Mesangial cell (primary cell): ENCODE measurements around the gene MPRIP. TPM values are rescaled to one million over a fixed set of nuclear protein-coding genes. Genes with fewer than 3 reads are reported as not detected.

ENCODE experiments used
- total RNA-seq: library from RNA; depleted of rRNA; stranded (reverse); fragments of >200 nt; gene quantifications from 2 replicates; pipeline ENCODE4 v1.2.3, GENCODE V29; 2015

MPRIP gene, protein sequence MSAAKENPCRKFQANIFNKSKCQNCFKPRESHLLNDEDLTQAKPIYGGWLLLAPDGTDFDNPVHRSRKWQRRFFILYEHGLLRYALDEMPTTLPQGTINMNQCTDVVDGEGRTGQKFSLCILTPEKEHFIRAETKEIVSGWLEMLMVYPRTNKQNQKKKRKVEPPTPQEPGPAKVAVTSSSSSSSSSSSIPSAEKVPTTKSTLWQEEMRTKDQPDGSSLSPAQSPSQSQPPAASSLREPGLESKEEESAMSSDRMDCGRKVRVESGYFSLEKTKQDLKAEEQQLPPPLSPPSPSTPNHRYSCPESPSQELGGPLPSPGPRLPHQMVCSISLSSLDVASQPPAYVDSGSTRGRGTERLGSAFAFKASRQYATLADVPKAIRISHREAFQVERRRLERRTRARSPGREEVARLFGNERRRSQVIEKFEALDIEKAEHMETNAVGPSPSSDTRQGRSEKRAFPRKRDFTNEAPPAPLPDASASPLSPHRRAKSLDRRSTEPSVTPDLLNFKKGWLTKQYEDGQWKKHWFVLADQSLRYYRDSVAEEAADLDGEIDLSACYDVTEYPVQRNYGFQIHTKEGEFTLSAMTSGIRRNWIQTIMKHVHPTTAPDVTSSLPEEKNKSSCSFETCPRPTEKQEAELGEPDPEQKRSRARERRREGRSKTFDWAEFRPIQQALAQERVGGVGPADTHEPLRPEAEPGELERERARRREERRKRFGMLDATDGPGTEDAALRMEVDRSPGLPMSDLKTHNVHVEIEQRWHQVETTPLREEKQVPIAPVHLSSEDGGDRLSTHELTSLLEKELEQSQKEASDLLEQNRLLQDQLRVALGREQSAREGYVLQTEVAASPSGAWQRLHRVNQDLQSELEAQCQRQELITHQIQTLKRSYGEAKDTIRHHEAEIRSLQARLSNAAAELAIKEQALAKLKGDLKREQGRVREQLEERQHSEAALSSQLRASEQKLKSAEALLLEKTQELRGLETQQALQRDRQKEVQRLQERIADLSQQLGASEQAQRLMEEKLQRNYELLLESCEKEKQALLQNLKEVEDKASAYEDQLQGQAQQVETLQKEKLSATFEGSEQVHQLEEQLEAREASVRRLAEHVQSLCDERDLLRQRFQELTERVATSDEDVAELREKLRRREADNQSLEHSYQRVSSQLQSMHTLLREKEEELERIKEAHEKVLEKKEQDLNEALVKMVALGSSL (N-terminal part only)
- total RNA-seq: 90.8 and 123 TPM in 2 replicates

DNA sequence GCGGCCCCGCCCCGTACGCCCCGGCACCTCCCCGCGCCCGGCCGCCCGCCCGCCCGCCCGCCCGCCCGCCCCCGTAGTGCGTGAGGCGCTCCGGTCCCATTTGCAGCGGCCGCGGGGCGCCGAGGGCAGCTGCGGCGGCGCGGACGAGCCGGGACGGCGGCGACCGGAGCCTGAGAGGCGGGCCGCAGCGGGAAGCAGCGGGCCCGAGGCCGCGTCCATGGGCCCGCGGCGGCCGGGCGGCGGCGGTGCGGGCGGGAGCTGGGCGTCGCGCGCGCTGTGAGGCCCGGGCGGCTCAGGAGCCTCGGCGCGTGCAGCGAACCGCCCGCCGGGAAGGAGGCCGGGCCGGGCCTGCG lies at the start of gene MPRIP:
Gene MPRIP, plus strand, starts transcription at position 74 of the 353 bp plus-strand sequence. CDS start 392 bp downstream, outside the sequence.

DNA sequence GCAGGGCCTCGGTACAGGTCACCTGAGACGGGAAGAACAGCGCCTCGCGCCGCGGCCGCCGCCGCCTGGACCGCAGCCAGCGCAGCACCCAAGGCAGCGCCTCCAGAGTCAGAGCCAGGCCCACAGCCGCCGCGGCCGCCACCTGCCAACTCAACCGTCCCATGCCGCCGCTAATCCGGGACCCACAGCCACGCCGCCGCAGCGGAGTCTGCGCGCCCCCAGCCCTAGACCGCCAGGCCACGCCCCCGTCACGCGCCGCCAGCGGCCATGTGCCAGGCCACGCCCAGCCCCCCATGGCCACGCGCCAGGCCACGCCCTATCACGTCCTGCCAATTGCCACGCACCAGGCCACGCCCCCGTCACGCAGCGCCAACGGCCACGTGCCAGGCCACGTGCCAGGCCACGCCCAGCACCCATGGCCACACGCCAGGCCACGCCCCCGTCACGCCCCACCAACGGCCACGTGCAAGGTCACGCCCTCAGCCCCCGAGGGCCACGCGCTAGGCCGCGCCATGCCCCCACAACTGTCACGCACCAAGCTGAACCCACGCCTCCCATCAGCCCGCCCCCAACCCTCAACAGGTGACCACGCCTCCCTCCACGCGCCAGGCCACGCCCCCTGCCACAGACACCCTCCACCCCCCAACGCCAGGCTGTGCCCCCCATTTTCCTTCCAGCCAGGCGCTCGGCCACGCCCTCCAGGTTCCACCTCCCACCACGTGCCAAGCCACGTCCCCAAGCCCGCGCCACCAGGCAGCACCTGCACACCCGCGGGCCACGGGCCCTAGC lies 164.1 kb downstream of the MPRIP start, which contains the start of gene PLD6:
Gene PLD6, minus strand, starts transcription at position 210 of the 789 bp plus-strand sequence. Its CDS starts 47 bp downstream, at position 163.

DNA sequence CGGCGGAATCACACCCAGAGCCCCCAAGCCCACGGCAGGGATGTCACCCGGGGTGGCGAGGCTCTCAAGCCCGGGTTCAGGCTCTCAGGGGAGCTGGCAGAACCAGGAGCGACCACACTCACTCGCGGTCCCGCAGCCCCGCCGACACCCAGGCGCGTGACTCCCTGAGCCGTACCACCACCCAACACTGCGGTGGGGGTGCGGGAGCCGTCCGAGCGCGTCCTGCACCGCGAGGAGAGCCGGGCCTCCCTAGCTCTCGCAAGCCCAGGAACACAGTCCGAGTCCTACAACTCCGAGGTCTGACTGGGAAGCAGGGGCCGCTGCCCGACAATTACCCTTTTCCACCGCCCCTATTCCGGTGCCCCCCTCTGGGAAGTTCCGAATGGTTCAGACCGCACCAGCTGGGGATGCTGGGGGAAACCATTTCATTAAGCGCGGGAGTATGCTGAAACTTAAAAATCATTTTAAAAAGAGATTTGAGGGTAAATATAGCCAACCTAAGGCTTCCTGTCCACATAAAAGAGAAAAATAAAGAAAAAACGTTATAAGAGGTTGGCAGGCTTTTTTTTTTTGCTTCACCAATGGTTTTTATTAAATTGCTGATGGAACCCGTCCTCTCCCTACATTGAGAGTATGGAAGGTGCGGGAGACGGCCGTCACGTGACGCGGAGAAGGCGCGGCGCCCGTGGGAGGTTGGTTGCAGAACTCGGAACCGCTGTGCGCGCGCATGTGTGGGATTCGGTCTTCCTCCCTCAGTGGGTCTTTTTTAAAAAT lies 195.0 kb downstream of the MPRIP start, which contains the start of gene FLCN:
Gene FLCN, minus strand, starts transcription at position 143 of the 774 bp plus-strand sequence. CDS start 9,031 bp downstream, outside the sequence.

Other genes with a start within 250 kb of the MPRIP start
- not detected in 2 replicates for gene TNFRSF13B, start 70.3 kb upstream of the MPRIP start, total RNA-seq
- gene PLD6, start 163.9 kb downstream of the MPRIP start, total RNA-seq: 2.6 and 2.8 TPM in 2 replicates
- gene FLCN, start 194.7 kb downstream of the MPRIP start, total RNA-seq: 25.7 and 37.9 TPM in 2 replicates
- 43.5 and 134 TPM in 2 replicates for gene COPS3, start 238.8 kb downstream of the MPRIP start, total RNA-seq